ENCODE data around the gene MPP1.

MPP1 gene

DNA sequence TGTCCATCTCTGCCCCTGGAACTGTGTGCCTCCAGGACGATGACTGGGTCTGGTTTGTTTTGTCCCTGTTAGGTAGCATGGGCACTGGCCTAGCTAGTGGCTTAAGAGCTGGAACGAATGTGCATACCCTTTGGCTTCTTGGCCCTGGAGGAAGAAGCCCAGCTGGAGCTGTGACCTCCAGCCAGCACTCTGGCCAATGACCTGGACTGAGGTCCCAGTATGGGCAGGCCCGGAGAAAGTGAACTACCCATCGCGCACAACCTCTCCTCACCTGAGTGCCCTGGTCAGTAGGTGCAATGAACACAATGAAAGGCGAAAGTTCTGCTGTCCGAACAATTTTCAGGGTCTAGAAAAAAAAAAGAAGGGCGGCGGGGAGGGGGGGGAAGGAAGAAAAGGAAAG is 24.3 kb downstream of the MPP1 start:
- Histone ChIP-seq H3K36me3 (ENCODE audit: control insufficient read depth in 2 of 2, insufficient read depth in 1 of 2, low read length in 2 of 2) (peaks cover 9 to 66% of the 10 kb centered on the region in 2 experiments), H3K9me3 (ENCODE audit: control insufficient read depth, insufficient read depth, low read depth, low read length) (no peaks in the 10 kb centered on the region), H3K4me1 (ENCODE audit: control insufficient read depth, insufficient read depth, low read length) (no peaks in the 10 kb centered on the region), H3K4me3 (ENCODE audit: low read depth, low read length) (no peak overlapping the region), H3K27ac (ENCODE audit: extremely low read depth, low read depth, low read length) (no peak overlapping the region)
- CTCF ChIA-PET = no interaction called here
- TF ChIP-seq ZNF23 (tag by site-specific recombination; IDR thresholded peaks at IDR 0.05; ENCODE audit: borderline replicate concordance) (no peak), ZFP37 (tag by site-specific recombination; IDR thresholded peaks at IDR 0.05) (no peak), ZBTB21 (tag by site-specific recombination; IDR thresholded peaks at IDR 0.05) (no peak)
- TF ChIP-seq, protein P1, sequence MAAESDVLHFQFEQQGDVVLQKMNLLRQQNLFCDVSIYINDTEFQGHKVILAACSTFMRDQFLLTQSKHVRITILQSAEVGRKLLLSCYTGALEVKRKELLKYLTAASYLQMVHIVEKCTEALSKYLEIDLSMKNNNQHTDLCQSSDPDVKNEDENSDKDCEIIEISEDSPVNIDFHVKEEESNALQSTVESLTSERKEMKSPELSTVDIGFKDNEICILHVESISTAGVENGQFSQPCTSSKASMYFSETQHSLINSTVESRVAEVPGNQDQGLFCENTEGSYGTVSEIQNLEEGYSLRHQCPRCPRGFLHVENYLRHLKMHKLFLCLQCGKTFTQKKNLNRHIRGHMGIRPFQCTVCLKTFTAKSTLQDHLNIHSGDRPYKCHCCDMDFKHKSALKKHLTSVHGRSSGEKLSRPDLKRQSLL (tag by site-specific recombination; IDR thresholded peaks at IDR 0.05) = no peak
- TF ChIP-seq, protein P2, sequence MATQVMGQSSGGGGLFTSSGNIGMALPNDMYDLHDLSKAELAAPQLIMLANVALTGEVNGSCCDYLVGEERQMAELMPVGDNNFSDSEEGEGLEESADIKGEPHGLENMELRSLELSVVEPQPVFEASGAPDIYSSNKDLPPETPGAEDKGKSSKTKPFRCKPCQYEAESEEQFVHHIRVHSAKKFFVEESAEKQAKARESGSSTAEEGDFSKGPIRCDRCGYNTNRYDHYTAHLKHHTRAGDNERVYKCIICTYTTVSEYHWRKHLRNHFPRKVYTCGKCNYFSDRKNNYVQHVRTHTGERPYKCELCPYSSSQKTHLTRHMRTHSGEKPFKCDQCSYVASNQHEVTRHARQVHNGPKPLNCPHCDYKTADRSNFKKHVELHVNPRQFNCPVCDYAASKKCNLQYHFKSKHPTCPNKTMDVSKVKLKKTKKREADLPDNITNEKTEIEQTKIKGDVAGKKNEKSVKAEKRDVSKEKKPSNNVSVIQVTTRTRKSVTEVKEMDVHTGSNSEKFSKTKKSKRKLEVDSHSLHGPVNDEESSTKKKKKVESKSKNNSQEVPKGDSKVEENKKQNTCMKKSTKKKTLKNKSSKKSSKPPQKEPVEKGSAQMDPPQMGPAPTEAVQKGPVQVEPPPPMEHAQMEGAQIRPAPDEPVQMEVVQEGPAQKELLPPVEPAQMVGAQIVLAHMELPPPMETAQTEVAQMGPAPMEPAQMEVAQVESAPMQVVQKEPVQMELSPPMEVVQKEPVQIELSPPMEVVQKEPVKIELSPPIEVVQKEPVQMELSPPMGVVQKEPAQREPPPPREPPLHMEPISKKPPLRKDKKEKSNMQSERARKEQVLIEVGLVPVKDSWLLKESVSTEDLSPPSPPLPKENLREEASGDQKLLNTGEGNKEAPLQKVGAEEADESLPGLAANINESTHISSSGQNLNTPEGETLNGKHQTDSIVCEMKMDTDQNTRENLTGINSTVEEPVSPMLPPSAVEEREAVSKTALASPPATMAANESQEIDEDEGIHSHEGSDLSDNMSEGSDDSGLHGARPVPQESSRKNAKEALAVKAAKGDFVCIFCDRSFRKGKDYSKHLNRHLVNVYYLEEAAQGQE (tag by site-specific recombination; IDR thresholded peaks at IDR 0.05) = no peak
- TF ChIP-seq, protein P3, sequence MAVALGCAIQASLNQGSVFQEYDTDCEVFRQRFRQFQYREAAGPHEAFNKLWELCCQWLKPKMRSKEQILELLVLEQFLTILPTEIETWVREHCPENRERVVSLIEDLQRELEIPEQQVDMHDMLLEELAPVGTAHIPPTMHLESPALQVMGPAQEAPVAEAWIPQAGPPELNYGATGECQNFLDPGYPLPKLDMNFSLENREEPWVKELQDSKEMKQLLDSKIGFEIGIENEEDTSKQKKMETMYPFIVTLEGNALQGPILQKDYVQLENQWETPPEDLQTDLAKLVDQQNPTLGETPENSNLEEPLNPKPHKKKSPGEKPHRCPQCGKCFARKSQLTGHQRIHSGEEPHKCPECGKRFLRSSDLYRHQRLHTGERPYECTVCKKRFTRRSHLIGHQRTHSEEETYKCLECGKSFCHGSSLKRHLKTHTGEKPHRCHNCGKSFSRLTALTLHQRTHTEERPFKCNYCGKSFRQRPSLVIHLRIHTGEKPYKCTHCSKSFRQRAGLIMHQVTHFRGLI (tag by site-specific recombination; IDR thresholded peaks at IDR 0.05) = no peak
- POLR2A ChIA-PET = no interaction called here

DNA sequence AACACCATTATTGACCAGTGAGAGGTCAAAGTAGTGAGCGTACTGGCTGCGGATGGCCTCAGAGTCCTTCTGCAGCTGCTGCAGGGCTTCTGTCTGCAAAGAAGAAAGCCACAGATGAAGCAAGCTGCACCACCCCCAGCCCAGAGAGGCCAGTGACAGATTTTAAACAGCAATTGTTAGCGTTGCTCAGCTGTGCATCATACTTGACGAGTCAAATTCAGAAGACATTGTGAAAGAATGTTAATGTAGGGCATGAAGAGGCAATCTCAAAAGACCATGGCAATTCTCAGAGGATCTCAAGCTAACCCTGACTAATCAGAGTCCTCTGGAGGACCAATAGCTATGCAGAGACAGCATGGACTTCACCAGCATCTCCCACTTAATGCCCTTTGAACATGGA is 26.0 kb downstream of the MPP1 start:
- CTCF ChIA-PET = interaction anchor here (1.2 kb wide), 1 partner anchor 30 kb away, joined by 4 read pairs; no protein-coding TSS in a partner anchor
- no peak overlapping the region for H3K4me3 ChIP-seq (ENCODE audit: low read depth, low read length)
- POLR2A ChIA-PET = interaction anchor here (1.5 kb wide), 1 partner anchor 12 kb away, joined by 3 read pairs; no protein-coding TSS in a partner anchor
- no peaks in the 10 kb centered on the region for H3K9me3 ChIP-seq (ENCODE audit: control insufficient read depth, insufficient read depth, low read depth, low read length)
- no peak overlapping the region for H3K27ac ChIP-seq (ENCODE audit: extremely low read depth, low read depth, low read length)
- H3K36me3 ChIP-seq (ENCODE audit: control insufficient read depth in 2 of 2, insufficient read depth in 1 of 2, low read length in 2 of 2) = peaks cover 10 to 72% of the 10 kb centered on the region in 2 experiments
- no peaks in the 10 kb centered on the region for H3K4me1 ChIP-seq (ENCODE audit: control insufficient read depth, insufficient read depth, low read length)
- TF ChIP-seq, protein P4, sequence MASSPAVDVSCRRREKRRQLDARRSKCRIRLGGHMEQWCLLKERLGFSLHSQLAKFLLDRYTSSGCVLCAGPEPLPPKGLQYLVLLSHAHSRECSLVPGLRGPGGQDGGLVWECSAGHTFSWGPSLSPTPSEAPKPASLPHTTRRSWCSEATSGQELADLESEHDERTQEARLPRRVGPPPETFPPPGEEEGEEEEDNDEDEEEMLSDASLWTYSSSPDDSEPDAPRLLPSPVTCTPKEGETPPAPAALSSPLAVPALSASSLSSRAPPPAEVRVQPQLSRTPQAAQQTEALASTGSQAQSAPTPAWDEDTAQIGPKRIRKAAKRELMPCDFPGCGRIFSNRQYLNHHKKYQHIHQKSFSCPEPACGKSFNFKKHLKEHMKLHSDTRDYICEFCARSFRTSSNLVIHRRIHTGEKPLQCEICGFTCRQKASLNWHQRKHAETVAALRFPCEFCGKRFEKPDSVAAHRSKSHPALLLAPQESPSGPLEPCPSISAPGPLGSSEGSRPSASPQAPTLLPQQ (tag by site-specific recombination; IDR thresholded peaks at IDR 0.05) = no peak
- TF ChIP-seq, protein P5, sequence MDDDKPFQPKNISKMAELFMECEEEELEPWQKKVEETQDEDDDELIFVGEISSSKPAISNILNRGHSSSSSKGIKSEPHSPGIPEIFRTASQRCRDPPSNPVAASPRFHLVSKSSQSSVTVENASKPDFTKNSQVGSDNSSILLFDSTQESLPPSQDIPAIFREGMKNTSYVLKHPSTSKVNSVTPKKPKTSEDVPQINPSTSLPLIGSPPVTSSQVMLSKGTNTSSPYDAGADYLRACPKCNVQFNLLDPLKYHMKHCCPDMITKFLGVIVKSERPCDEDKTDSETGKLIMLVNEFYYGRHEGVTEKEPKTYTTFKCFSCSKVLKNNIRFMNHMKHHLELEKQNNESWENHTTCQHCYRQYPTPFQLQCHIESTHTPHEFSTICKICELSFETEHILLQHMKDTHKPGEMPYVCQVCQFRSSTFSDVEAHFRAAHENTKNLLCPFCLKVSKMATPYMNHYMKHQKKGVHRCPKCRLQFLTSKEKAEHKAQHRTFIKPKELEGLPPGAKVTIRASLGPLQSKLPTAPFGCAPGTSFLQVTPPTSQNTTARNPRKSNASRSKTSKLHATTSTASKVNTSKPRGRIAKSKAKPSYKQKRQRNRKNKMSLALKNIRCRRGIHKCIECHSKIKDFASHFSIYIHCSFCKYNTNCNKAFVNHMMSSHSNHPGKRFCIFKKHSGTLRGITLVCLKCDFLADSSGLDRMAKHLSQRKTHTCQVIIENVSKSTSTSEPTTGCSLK (tag by site-specific recombination; IDR thresholded peaks at IDR 0.05) = no peak
- TF ChIP-seq, protein P6, sequence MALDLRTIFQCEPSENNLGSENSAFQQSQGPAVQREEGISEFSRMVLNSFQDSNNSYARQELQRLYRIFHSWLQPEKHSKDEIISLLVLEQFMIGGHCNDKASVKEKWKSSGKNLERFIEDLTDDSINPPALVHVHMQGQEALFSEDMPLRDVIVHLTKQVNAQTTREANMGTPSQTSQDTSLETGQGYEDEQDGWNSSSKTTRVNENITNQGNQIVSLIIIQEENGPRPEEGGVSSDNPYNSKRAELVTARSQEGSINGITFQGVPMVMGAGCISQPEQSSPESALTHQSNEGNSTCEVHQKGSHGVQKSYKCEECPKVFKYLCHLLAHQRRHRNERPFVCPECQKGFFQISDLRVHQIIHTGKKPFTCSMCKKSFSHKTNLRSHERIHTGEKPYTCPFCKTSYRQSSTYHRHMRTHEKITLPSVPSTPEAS (tag by site-specific recombination; IDR thresholded peaks at IDR 0.05) = no peak
- TF ChIP-seq ZEB2 (tag by site-specific recombination; IDR thresholded peaks at IDR 0.05) (no peak), ZNF426 (tag by site-specific recombination; IDR thresholded peaks at IDR 0.05) (no peak), GLIS1 (tag by site-specific recombination; IDR thresholded peaks at IDR 0.05) (no peak), ZNF175 (tag by site-specific recombination; IDR thresholded peaks at IDR 0.05) (no peak), ZBTB8A (tag by site-specific recombination; IDR thresholded peaks at IDR 0.05) (no peak), ZNF585B (tag by site-specific recombination; IDR thresholded peaks at IDR 0.05) (no peak), ZBTB7A (tag by site-specific recombination; IDR thresholded peaks at IDR 0.05; ENCODE audit: low read depth) (no peak)
- TF ChIP-seq, protein P7, sequence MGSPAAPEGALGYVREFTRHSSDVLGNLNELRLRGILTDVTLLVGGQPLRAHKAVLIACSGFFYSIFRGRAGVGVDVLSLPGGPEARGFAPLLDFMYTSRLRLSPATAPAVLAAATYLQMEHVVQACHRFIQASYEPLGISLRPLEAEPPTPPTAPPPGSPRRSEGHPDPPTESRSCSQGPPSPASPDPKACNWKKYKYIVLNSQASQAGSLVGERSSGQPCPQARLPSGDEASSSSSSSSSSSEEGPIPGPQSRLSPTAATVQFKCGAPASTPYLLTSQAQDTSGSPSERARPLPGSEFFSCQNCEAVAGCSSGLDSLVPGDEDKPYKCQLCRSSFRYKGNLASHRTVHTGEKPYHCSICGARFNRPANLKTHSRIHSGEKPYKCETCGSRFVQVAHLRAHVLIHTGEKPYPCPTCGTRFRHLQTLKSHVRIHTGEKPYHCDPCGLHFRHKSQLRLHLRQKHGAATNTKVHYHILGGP (tag by site-specific recombination; IDR thresholded peaks at IDR 0.05) = no peak
- TF ChIP-seq, protein P8, sequence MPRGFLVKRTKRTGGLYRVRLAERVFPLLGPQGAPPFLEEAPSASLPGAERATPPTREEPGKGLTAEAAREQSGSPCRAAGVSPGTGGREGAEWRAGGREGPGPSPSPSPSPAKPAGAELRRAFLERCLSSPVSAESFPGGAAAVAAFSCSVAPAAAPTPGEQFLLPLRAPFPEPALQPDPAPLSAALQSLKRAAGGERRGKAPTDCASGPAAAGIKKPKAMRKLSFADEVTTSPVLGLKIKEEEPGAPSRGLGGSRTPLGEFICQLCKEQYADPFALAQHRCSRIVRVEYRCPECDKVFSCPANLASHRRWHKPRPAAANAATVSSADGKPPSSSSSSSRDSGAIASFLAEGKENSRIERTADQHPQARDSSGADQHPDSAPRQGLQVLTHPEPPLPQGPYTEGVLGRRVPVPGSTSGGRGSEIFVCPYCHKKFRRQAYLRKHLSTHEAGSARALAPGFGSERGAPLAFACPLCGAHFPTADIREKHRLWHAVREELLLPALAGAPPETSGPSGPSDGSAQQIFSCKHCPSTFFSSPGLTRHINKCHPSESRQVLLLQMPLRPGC (tag by site-specific recombination; IDR thresholded peaks at IDR 0.05) = no peak
